Upper lobe of left lung (tissue), 4 donors: ENCODE results near the gene MBNL2.

Source experiments
- CTCF ChIP-seq, 6 experiments: fragments of 450-650 bp in 4 of 6; fragments of 200-600 bp in 2 of 6; sonication (generic) in 2 of 6; IDR thresholded peaks; one replicate each; pipeline ENCODE4 v1.5.1; 2016 to 2019; ENCODE audit warnings: antibody characterized with exemption in 6 of 6
- POLR2A ChIP-seq, 4 donors: fragments of 450-650 bp; IDR thresholded peaks; one replicate each; pipeline ENCODE4 v1.5.1; 2016 to 2017; ENCODE audit warnings: antibody characterized with exemption in 4 of 4, mild to moderate bottlenecking in 2 of 4

DNA sequence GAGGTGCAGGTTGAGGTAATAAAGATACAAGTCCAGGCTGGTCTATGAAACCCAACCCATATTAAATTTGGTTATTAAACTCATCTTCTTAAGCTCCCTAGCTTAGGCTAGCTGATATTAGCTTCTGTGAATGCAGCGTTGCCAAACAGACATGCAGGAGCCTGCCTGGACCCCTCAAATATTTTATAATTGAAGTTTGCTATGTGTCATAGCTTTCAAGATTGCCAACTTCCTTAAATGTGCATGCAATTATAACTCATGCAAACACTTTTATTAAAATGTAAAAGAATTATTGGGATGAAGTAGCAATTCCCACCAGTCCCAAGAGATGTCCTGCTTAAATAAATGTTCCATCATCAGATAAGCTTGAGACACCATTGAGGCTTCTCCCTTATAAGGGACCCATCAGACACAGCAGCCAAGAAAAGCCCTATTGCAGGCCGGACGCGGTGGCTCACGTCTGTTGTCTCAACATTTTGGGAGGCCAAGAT lies 51.3 kb downstream of the MBNL2 start:
- TF ChIP-seq CTCF (IDR thresholded peaks at IDR 0.05) (no peak), POLR2A (IDR thresholded peaks at IDR 0.05) (no peak)
